GM19324 (cell line): Measurements from ENCODE around the gene MSRB1.

Experiments
- ATAC-seq: cut with Tn5 transposase; IDR thresholded peaks from one replicate; pipeline ENCODE4 v1.9.1; 2021; ENCODE audit warnings: mild to moderate bottlenecking, moderate library complexity; ENCODE audit not compliant: unreplicated experiment, low FRiP score

The MSRB1 gene

DNA sequence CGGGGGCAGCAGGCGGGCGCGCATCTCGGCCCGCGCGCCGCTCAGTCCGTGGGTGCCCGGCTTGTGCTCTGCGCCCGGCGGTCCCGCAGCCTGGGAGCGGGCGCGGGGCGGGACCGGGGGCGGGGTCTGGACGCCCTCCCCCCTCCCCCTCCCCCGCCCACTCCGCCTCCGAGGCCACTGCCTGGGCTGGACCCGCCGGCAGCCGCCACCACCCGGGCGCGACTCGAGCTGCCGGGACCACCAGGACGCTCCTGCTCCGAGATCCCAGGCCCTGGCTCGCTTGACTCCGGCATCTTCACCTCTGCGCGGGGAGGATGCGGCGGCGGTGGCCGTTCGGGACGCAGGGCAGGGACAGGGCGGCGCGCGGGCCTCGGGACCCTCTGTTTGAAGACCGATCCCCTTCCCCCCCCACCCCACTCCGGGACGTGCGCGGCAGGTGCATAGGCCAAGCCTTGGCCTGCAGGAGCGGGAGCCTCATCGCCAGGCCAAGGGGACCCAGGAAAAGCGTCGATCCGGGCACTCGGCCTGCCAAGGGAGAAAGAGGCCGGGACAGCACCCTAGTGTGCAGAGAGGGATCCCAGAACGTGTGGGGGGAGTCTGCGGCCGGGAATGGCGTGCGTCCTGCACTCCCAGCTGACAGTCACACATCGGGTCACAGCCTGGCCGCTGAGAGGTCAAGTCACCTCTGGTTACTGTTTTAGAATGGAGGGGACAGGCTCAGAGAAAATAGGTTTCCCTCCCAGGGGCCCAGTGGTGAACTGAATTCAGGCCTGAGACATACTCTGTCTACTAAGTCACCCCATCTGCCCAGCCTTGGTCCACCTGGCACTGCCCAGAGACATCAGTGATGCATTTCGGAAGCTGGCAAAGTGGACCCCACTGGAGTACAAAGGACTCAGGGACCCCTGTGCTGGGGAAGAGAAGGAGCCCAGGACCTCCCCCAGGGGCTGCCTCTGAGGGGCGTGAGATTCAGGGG, 24.4 kb downstream of the MSRB1 start, which contains the start of gene HS3ST6:
Gene HS3ST6, minus strand, starts transcription at position 65 of the 976 bp plus-strand sequence. CDS start 92 bp downstream, outside the sequence.
- ATAC-seq: no peak

DNA sequence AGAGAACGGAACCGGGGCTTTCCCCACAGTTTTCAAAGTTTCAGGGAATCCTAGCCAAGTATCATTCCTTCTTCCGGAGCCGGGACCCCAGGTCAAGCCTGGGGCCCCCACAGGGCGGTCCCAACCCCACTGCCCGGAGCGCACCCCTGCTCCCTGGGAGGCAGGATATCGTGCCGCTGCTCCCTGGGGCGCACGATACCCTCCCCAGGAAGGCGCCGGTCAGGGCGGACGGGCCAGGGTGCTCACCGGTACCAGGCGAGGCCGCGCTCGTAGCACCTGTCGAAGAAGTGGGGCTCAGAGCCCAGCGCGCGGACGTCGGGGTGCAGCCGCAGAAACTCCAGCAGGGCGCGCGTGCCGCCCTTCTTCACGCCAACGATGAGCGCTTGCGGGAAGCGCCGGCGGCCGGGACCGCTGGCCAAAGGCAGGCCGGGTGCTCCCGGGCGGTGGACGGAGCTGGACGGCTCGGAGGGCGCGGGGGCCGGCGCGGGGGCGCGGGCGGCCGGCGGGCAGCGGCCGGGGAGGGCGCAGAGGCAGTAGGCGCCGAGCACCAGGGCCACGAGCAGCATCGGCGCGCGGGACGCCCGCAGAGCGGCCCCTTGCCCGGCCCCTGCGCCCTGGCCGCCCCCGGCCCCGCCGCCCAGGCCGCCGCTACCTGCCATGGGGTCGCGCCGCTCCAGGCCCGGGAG, 25.2 kb downstream of the MSRB1 start:
- no peak for ATAC-seq

DNA sequence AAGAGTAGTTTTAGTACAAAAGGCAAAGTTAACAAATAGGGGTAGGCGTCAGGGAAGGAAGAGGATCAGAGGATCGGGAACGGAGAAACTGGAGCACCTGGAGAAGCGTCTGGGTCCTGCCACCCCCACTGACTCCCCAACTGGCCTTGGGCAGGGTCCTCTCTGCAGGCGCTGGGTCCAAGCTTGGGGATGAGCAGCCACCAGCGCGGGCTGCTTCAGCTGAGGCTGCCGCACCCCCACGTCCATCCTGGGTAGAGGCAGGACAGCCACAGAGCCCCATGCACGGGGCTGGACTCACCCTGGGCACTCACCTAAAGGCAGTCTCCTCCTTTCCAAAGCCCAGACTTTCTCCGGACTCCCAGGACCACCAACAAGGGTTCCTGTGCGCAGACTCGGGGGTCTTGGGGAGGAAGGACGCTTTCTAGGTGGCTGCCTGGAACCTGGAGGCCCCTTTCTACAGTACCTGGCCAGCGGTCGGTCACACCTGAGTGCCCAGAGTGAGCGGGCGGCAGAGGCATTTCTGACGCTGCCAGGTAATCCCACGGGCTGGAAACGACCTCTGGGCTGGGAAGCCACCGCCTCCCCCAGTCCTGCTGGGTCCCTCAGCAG, 25.8 kb downstream of the MSRB1 start:
- ATAC-seq: no peak

DNA sequence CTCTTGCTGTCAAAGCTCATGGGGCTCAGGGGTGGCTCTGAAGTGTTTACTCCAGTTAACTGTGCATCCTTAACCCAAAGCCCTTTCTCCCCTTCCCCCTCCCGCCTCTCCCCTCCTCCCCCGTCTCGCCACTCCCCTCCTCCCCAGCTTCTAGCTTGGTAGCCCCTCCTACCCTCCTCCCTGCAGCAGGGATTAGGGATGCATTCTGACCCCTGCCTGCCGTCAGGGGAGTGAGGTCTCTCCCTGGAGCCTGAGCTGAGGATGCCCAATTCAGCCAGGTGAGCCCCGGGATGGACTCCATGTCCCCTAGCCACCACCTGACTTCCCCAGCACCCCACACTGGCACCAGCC, 26.4 kb downstream of the MSRB1 start:
- no peak for ATAC-seq

DNA sequence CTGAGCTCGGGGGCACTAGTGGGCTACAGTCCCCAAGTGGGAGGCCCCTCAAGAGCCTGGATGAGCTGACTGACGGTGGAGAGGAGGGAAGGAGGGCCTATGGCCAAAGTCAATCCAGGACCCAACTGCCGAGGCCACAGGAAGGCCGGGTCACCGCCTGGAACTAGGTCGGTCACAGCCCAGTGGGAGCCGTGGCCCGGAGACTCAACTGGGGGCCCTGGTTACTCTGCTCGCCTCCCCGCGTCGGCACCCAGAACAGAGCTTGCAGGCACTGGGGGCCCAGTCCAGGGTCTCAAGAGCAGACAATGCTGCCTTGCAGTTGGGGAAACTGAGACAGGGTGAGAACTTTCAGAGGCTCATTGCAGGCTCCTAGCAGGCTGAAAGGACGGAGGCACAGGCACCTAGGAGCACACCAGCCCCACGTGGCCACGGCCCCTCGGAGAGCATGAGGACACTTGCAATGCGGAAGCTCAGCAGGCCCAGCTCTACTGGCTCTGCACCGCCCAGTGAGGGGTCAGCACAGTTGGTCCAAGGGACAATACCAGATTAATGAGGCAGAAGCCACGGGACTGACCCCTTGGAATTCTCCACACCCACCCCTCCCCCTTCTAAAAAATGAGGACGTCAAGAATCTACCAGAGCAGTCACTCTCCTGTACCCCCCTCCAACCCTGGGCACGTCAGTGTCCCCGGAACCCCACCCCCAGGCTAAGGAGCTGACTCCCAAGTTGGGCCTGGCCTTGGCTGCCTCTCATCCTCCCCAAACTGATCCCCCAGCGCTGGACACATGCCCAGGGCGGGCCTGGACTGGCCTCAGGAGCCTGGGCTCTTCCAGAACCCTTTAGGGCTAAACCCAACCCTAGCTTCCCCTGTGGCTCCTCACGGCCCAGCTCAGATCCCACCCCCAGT, 27.0 kb downstream of the MSRB1 start:
- ATAC-seq: no peak

- no peak for ATAC-seq
These were observed 28.0 kb downstream of the MSRB1 start for GRCh38 chr16:1914988-1915387.

DNA sequence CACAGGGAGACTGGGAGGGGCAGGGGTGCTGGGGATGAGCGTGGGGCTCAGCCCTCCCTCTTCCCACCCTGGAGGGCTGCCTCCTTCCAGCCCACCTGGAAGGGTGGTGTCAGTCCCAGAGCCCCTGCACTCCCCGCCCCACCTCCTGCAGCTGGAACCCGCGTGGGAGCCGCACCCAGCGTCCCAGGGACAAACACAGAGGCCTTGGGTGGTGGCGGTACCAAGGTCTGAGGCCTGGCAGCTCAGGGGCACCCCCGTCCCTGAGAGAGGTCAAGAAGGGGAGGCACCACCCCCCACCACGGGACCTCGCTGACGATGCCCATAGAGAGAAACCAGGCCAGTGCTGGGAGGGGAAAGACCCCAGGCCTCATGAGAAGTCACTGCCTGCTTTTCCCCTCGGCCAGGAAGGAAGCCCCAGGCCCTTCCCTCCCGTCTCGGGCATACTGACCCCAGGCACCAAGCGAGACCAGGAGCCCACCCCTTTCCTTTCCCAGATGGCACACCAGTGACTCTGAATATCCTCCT, 28.9 kb downstream of the MSRB1 start:
- no peak for ATAC-seq

GRCh38 chr16:1913327-1914083, 29.5 kb downstream of the MSRB1 start:
- no peak for ATAC-seq

- ATAC-seq: no peak
These were observed 30.8 kb downstream of the MSRB1 start for GRCh38 chr16:1912215-1912543.

DNA sequence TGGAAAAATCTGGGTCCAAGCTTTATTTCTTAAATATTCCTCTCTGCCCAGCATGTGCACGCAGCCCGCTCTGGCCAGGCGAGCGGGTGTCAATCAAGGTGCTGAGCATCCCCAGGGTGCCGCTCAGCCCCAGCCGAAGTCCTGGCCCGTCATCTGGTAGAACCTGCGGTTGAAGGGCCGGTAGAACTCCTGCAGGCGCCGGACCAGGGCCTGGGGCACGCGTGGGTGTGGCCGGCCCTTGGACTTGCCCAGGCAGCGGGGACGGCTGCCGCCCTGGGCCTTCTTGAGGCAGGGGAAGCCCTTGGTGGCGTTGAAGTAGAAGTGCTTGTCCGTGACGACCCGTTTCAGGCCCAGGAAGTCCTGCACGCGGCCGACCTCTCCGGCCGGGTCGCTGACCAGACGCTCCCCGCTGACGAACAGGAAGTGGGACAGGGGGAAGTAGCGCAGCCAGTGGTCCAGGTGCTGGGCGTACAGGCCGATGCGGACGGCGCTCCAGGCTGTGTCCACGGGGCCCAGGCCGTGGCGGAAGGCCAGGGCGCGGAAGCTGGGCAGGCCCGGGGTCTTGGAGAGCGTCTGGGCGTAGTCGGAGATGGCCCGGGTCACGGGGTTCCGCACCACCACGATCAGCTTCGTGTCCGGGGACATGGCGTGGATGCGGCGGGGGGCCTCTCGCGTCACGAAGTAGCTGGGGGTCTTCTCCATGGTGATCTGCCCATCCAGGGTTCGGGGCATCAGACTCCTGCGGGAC, 31.4 kb downstream of the MSRB1 start:
- ATAC-seq: no peak

DNA sequence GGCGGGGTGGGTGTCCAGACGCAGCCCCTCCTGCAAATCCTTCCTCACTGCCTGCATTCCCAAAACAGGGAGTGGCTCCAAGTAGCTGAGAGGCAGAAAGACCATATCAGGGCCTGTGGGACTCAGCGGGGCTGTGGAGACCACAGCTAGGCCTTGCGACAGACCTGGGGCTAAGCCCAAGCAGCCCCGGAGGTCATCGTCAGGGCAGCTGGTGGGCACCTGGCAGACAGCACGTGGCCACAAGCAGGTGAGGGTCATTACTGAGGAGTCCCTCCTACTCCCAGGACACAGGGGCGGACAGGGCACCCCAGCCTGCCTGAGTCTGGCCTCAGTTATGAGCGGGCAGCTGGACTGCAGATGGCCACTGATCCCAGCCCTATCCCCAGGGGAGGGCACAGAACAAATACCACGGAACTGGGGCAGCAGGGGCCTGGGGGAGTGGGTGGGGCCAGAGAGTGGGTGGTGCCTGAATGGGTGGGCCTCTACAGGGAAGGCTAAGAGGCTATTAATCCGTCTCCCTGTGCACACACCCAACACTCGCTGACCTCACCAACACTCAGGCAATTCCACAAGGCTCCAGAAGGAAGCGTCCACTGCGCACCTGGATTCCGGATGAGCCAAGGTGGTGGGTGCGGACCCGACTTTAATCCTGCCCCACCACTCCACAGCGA, 33.3 kb downstream of the MSRB1 start:
- ATAC-seq: no peak

GRCh38 chr16:1908983-1909382, 34.0 kb downstream of the MSRB1 start:
- ATAC-seq: no peak

DNA sequence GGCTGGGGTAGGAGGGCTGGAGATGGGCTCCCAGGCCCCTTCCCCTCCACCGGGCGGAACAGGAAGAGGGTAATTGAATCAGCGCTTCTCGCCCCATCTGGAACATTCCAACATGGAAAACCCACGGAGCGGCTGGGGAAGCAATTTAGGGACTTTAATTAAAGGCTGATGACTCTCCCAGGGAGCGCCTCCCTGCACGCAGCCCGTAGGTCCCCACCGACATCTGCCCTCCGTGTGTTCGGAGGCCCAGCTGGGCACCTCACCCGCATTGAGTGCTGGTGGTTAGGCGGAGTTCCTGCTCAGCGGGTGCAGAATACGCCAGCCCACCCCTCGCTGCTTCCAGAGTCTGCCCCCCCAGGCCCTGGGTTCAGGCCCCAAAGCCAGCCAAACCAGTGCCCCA, 34.8 kb downstream of the MSRB1 start:
- no peak for ATAC-seq

GRCh38 chr16:1907226-1907860, 35.7 kb downstream of the MSRB1 start:
- no peak for ATAC-seq

DNA sequence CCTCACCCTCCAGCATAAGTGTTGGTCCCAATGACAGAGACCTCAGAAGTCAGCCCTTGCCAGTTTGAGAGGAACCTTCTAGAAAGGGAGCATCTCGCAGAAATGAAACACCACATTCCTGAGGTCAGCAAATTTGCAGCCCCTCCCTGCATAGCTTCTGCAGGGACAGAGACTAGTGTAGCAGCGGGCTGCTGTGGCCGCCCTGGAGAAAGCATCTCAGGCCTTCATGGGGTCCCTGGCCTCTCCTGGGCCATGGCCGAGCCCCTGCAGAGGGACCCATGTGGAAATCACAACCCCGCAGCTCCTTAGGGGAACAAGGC, 36.2 kb downstream of the MSRB1 start:
- no peak for ATAC-seq

- no peak for ATAC-seq
These were observed 36.7 kb downstream of the MSRB1 start for GRCh38 chr16:1906055-1906845.
